Left colon (tissue), 2 donors: ENCODE results near the gene PRKAG3. TPM values are rescaled to one million over a fixed set of nuclear protein-coding genes. Genes with fewer than 3 reads are reported as not detected.

Experiments
- microRNA-seq, 2 donors: library from miRNA; unstranded; fragments of <30 nt; microRNA quantifications; one replicate each; pipeline versions ENCODE4 v1.1.0 to v1.2.0, GENCODE V29; 2020
- total RNA-seq, 2 donors: library from RNA; stranded (reverse); fragmentation: NEBNext Ultra II Directional; extraction: Animal tissue kit (Norgen Biotek cat#: 25700); gene quantifications; one replicate each; pipeline ENCODE4 v1.2.1, GENCODE V29; 2021
- donor health status: DM: no; HTN: no; CAD: no.
- donor health status: DM: yes; HTN: yes; CAD: no.

PRKAG3 gene
- total RNA-seq, 2 donors from 2014 or later = not detected

Small RNA genes within 50 kb of the gene (microRNA-seq; reads per million reads assigned to microRNA genes)
- gene MIR9500 = 0 reads per million in 2 donors

Other genes with a start within 250 kb of the PRKAG3 start
- gene PLCD4, start 223.9 kb downstream of the PRKAG3 start, total RNA-seq = 1 to 10 TPM; 1.0 to 3.8 TPM
- gene ZNF142, start 172.2 kb downstream of the PRKAG3 start, total RNA-seq = 10 to 100 TPM; 17.9 to 19.5 TPM
- gene BCS1L, start 172.1 kb downstream of the PRKAG3 start, total RNA-seq = 10 to 100 TPM; 29.5 to 30.2 TPM
- gene RNF25, start 159.8 kb downstream of the PRKAG3 start, total RNA-seq = 10 to 100 TPM; 14.6 to 14.9 TPM
- 10 to 100 TPM; 21.3 to 25.6 TPM for gene STK36, start 159.7 kb downstream of the PRKAG3 start, total RNA-seq
- gene TTLL4, start 121.0 kb downstream of the PRKAG3 start, total RNA-seq = 10 to 100 TPM; 17.6 to 25.4 TPM
- gene CYP27A1, start 49.7 kb downstream of the PRKAG3 start, total RNA-seq = 10 to 100 TPM; 28.1 to 52.7 TPM
- gene WNT6, start 28.0 kb upstream of the PRKAG3 start, total RNA-seq = under 1 TPM; 0.43 to 0.92 TPM
- gene WNT10A, start 49.0 kb upstream of the PRKAG3 start, total RNA-seq = 1 to 10 TPM in 1 of 2 donors, under 1 TPM in 1; 0.31 to 1.9 TPM
- gene CDK5R2, start 127.9 kb upstream of the PRKAG3 start, total RNA-seq = under 1 TPM; 0.22 to 0.37 TPM
- gene FEV, start 153.4 kb upstream of the PRKAG3 start, total RNA-seq = 1 to 10 TPM; 3.9 to 4.8 TPM
- 1 to 10 TPM; 4.1 to 6.9 TPM for gene CRYBA2, start 161.6 kb upstream of the PRKAG3 start, total RNA-seq
- under 1 TPM; 0.39 to 0.76 TPM for gene CFAP65, start 209.7 kb upstream of the PRKAG3 start, total RNA-seq
- 10 to 100 TPM; 72.7 to 85.5 TPM for gene IHH, start 229.1 kb upstream of the PRKAG3 start, total RNA-seq